Left lung (tissue), 10 donors: ENCODE results near the gene TMEM117. TPM values are rescaled to one million over a fixed set of nuclear protein-coding genes. Genes with fewer than 3 reads are reported as not detected.

Experiments
- ATAC-seq: fragments of 200-7000 bp; cut with Tn5 transposase; one replicate; pipeline ENCODE4 v1.9.1; 2020; ENCODE audit warnings: moderate library complexity
- DNase-seq, 4 donors: peaks; one replicate each; pipeline ENCODE4 v3.0.0-alpha.2; 2013 to 2020
- H3K27ac ChIP-seq, 2 donors: fragments of 200-600 bp; sonication (generic) in 1 of 2; one replicate each; pipeline versions ENCODE4 v1.5.0 to v1.8.0; 2020 to 2021
- H3K27me3 ChIP-seq, 2 donors: fragments of 200-600 bp; sonication (generic) in 1 of 2; one replicate each; pipeline versions ENCODE4 v1.5.0 to v1.8.0; 2020 to 2021
- H3K36me3 ChIP-seq, 2 donors: fragments of 200-600 bp; sonication (generic) in 1 of 2; one replicate each; pipeline versions ENCODE4 v1.5.0 to v1.8.0; 2020 to 2021
- H3K4me1 ChIP-seq, 2 donors: fragments of 200-600 bp; one replicate each; pipeline ENCODE4 v1.8.0; 2021
- H3K4me3 ChIP-seq, 2 donors: fragments of 200-600 bp; sonication (generic) in 1 of 2; one replicate each; pipeline versions ENCODE4 v1.5.0 to v1.8.0; 2020 to 2021; ENCODE audit warnings: mild to moderate bottlenecking in 1 of 2
- H3K9me3 ChIP-seq, 2 donors: fragments of 200-600 bp; sonication (generic) in 1 of 2; one replicate each; pipeline versions ENCODE4 v1.5.0 to v1.8.0; 2020 to 2021
- CTCF ChIP-seq, 2 donors: fragments of 200-600 bp; sonication (generic) in 1 of 2; IDR thresholded peaks; one replicate each; pipeline versions ENCODE4 v1.5.0 to v1.8.0; 2021; ENCODE audit warnings: antibody characterized with exemption in 2 of 2
- intact Hi-C, 2 donors: fragments of 100-400 bp; cut with DNase I; formaldehyde crosslinking; loops; one replicate each; pipeline versions ENCODE4 v1.11.2 to v1.14.2; 2022
- polyA plus RNA-seq, 6 donors: library from polyadenylated mRNA; unstranded; fragments of 120-200 nt; gene quantifications; one replicate each; pipeline ENCODE4 v1.2.1, GENCODE V29; 2013; ENCODE audit not compliant: insufficient read length in 6 of 6
- total RNA-seq, 2 donors: library from RNA; stranded (reverse); fragmentation: NEBNext Ultra II Directional; extraction: Animal tissue kit (Norgen Biotek cat#: 25700); gene quantifications; one replicate each; pipeline ENCODE4 v1.2.1, GENCODE V29; 2021
- donor health status: DM: no; HTN: yes; CAD: no.
- donor health status: DM: no; HTN: no; CAD: no.

Gene TMEM117
- total and polyA plus RNA-seq, 8 donors, result 3.9 to 7.9 (median 6.7) TPM

GRCh38 chr12:44335030-44335429 is 499.1 kb downstream of the TMEM117 start:
- H3K36me3 ChIP-seq, result no peaks in the 10 kb centered on the region
- intact Hi-C loops, result no loop called here

GRCh38 chr12:44336577-44336976 is 500.7 kb downstream of the TMEM117 start:
- no peaks in the 10 kb centered on the region for H3K4me1 ChIP-seq
- no peaks in the 10 kb centered on the region for H3K27me3 ChIP-seq
- ATAC-seq, result no peak
- peaks cover 0 to 9% of the 10 kb centered on the region in 2 donors for H3K9me3 ChIP-seq
- intact Hi-C loops, result no loop called here
- H3K27ac ChIP-seq, result no peak overlapping the region
- H3K36me3 ChIP-seq, result no peaks in the 10 kb centered on the region
- no peak overlapping the region for H3K4me3 ChIP-seq
- no peak for DNase-seq
- no peak for TF ChIP-seq CTCF (IDR thresholded peaks at IDR 0.05)

More at GRCh38 chr12:44335030-44335429, 499.1 kb downstream of the TMEM117 start:
- no peak for DNase-seq
- no peak for TF ChIP-seq CTCF (IDR thresholded peaks at IDR 0.05)
- H3K4me3 ChIP-seq, result no peak overlapping the region
- H3K9me3 ChIP-seq, result peaks cover 0 to 9% of the 10 kb centered on the region in 2 donors
- H3K27ac ChIP-seq, result no peak overlapping the region
- ATAC-seq, result no peak
- H3K4me1 ChIP-seq, result no peaks in the 10 kb centered on the region
- no peaks in the 10 kb centered on the region for H3K27me3 ChIP-seq

- Histone ChIP-seq H3K4me1 (no peaks in the 10 kb centered on the region), H3K36me3 (no peaks in the 10 kb centered on the region), H3K27me3 (no peaks in the 10 kb centered on the region), H3K4me3 (no peak overlapping the region), H3K27ac (no peak overlapping the region), H3K9me3 (no peaks in the 10 kb centered on the region)
- intact Hi-C loops, result no loop called here
- TF ChIP-seq CTCF (IDR thresholded peaks at IDR 0.05), result no peak
- no peak for ATAC-seq
- DNase-seq, result no peak
Measured at GRCh38 chr12:44342371-44342770, 506.5 kb downstream of the TMEM117 start.

GRCh38 chr12:44347145-44347544 is 511.3 kb downstream of the TMEM117 start:
- peak; percentile 61 for ATAC-seq
- intact Hi-C loops, result no loop called here
- no peaks in the 10 kb centered on the region for H3K9me3 ChIP-seq
- no peak for DNase-seq
- no peaks in the 10 kb centered on the region for H3K27me3 ChIP-seq
- no peak for TF ChIP-seq CTCF (IDR thresholded peaks at IDR 0.05)
- no peak overlapping the region for H3K27ac ChIP-seq
- H3K36me3 ChIP-seq, result no peaks in the 10 kb centered on the region
- H3K4me3 ChIP-seq, result no peak overlapping the region
- no peaks in the 10 kb centered on the region for H3K4me1 ChIP-seq

GRCh38 chr12:44357494-44357893 is 521.6 kb downstream of the TMEM117 start:
- no peak for TF ChIP-seq CTCF (IDR thresholded peaks at IDR 0.05)

More at GRCh38 chr12:44357494-44357893, 521.6 kb downstream of the TMEM117 start:
- Histone ChIP-seq H3K27ac (no peak overlapping the region), H3K4me3 (no peak overlapping the region), H3K9me3 (peaks cover 0 to 2% of the 10 kb centered on the region in 2 donors), H3K36me3 (no peaks in the 10 kb centered on the region), H3K4me1 (no peaks in the 10 kb centered on the region), H3K27me3 (no peaks in the 10 kb centered on the region)
- intact Hi-C loops, result no loop called here
- DNase-seq (no peak), ATAC-seq (peak; percentile 22)
